HG02885 (cell line): Measurements from ENCODE around the gene MIOX.
A peak's percentile ranks its signal among the peaks of the same experiment; 100 is the strongest.

Experiments used
- ATAC-seq: cut with Tn5 transposase; IDR thresholded peaks from one replicate; pipeline ENCODE4 v1.9.1; 2021; ENCODE audit warnings: mild to moderate bottlenecking; ENCODE audit not compliant: unreplicated experiment, poor library complexity

Gene MIOX

GRCh38 chr22:50471962-50472361 is 14.7 kb upstream of the MIOX start:
- no peak for ATAC-seq

DNA sequence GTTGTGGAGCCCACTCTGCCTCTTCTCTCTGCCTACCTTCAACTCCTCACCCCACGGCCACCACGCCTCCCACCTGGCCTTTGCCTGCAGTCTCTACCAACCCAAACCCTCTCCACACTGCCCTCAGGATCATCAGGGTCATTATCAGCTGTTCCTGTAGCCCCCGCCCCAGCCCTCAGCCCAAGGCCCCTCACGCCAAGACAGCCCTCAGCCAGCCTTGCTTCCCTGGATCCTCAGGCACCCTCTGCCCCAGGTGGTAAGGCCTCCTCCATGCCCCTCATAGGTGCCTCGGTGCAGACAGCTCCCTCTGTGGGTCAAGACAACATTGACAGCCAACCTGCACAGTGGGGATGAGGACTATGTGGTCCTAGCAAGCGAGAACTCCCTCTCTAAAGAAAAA is 13.6 kb upstream of the MIOX start:
- ATAC-seq: no peak

- peak; percentile 6 for ATAC-seq
Observed at GRCh38 chr22:50473855-50474671, 12.6 kb upstream of the MIOX start.

- ATAC-seq: peak; percentile 82
Observed at GRCh38 chr22:50474710-50475651, 11.7 kb upstream of the MIOX start, which contains the start of gene SBF1. Gene SBF1 (minus strand): TSS chr22:50475035. CDS start chr22:50474840, 195 bp downstream.

DNA sequence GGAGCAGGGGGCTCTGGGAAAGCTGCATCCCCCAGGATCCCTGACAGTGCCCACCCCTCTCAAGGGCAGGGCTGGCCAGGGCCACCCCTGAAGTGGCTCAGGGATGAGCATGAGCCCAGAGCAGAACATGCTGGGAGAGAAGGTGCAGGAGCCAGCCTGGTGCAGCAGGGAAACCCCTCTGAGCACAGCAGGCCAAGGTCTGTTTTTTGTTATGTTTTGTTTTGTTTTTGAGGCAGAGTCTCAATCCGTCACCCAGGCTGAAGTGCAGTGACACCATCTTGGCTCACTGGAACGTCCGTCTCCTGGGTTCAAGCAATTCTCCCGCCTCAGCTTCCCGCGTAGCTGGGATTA is 11.0 kb upstream of the MIOX start:
- no peak for ATAC-seq

GRCh38 chr22:50476868-50477267 is 9.8 kb upstream of the MIOX start:
- ATAC-seq: no peak

DNA sequence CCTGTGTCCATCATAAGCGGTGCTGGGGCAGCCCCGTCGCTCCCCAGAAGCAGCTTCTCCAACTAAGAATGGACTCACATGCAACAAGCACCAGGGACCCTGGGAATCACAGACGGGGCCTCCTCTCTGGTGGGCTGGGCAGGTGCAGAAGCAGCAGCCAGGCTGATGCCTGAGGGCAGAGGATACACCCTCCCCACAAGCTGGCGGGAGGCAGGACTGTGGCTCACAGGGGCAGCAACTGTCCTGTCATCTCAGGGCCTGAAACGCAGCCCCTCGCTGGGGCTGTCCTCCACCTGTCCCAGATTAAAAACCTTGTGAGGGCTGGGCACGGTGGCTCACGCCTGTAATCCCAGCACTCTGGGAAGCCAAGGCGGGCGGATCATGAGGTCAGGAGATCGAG is 8.7 kb upstream of the MIOX start:
- ATAC-seq: no peak

GRCh38 chr22:50479721-50480120 is 6.9 kb upstream of the MIOX start:
- ATAC-seq: no peak

GRCh38 chr22:50481045-50481439 is 5.6 kb upstream of the MIOX start:
- no peak for ATAC-seq

- no peak for ATAC-seq
Observed at GRCh38 chr22:50481440-50482106, 5.1 kb upstream of the MIOX start, which contains the start of gene ADM2. Gene ADM2 (plus strand): TSS chr22:50481543. CDS start chr22:50481848, 305 bp downstream.

DNA sequence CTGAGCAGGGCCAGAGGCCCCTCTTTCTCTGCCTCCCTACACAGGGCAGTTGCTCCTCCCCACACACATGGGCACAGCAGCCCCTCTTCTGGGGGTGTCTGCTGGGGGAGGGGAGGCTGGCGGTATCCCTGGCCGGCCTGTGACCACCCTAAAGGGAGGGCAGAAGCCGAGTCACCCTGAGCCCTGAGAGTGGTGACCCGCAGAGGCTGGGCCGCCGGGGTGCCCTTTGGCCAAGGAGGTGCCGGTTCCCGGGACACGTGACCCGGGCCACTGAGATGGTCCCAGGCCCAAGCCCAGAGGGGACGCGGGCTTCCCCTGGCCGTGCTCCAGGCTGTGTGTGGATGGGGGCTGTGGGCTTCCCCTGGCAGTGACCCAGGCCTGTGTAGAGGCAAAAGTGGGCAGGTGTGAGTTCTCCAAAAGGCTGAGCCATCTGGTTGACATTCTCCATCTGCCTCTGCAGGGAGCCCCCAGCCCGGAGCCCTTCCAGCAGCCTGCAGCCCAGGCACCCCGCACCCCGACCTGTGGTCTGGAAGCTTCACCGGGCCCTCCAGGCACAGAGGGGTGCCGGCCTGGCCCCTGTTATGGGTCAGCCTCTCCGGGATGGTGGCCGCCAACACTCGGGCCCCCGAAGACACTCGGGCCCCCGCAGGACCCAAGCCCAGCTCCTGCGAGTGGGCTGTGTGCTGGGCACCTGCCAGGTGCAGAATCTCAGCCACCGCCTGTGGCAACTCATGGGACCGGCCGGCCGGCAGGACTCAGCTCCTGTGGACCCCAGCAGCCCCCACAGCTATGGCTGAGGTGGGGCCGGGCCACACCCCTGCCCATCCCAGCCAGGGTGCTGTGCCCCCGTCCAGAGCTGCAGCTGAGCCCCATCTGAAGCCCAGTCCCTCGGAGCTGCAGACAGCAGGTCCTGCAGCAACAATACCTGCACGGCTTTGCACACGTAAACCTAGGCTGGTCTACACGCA is 4.3 kb upstream of the MIOX start:
- no peak for ATAC-seq

DNA sequence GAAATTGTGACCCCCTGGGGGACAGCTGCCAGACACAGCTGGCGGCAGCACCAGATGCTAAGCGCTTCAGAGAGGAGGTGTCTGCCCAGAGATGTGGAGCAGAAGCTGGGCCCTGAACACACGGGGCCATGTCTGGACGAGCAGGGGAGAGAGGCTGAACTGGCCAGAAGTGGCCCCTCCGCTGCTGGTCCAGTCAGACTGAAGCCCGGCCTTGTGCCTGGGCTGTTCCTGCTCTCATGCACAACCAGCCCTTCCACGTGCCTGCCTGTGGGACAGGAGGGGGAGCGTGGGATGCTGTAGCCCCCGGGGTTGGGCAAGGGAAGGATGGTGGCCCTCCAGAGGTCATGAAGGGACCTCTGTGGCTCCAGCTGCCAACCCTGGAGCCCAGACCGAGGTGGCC is 3.6 kb upstream of the MIOX start:
- no peak for ATAC-seq

DNA sequence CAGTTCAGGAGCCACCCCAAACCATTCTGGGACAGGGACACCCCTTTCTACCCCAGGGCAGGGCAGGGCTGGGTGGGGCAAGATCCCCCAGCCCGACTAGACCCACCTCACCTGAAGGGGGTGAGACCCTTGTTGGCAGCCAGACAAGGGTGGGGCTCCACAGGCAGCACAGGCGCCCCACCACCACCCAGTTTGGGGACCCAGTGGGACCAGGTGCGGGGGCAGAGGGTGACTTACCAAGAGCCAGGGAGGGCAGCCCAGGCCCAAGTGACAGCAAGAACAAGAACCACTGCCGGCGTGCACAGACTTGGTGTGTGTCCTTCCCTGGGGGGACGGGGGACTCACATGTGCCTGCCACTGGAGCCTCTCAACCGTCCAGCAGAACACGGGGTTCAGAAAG is 3.1 kb upstream of the MIOX start:
- ATAC-seq: no peak

DNA sequence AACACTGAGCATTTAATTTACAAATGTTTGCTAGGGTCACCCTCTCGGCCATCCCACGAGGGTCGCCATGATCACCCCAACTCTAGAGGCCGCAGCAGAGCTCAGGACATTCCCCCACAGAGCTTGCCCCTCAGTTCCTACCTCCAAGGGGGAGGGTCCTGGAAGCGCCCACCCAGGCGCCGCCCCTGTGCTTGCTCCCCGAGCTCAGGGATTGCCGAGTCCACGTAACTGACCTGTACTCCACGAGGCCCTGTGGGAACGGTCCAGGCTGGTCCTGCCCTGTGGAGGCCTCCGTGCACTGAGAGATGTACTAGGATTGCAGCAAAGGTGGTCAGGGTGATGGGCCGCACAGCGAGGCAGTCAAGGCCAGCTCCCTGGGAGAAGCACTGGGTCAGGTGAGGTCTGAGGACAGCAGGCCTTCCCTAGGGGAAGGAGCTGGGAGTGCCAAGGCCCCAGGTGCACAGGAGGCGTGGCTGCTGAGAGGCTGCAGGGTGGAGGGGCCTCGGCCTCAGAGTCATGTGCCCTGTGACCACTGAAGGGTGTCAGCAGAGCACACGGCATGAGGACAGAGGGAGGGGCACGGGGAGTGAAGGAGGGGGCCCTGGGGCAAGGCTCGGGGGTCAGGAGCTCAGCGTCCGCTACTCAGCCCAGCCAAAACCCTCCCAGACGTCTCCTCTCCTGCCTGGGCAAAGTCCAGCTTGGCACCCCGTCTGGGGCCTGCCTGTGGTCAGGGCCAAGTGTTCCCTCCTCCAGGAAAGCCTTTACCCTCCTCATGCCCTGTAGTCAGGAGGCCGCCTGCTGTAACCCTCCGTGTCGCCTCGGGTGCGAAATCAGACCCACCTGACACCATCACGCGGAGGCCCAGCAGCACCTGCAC is 2.4 kb upstream of the MIOX start:
- ATAC-seq: no peak

DNA sequence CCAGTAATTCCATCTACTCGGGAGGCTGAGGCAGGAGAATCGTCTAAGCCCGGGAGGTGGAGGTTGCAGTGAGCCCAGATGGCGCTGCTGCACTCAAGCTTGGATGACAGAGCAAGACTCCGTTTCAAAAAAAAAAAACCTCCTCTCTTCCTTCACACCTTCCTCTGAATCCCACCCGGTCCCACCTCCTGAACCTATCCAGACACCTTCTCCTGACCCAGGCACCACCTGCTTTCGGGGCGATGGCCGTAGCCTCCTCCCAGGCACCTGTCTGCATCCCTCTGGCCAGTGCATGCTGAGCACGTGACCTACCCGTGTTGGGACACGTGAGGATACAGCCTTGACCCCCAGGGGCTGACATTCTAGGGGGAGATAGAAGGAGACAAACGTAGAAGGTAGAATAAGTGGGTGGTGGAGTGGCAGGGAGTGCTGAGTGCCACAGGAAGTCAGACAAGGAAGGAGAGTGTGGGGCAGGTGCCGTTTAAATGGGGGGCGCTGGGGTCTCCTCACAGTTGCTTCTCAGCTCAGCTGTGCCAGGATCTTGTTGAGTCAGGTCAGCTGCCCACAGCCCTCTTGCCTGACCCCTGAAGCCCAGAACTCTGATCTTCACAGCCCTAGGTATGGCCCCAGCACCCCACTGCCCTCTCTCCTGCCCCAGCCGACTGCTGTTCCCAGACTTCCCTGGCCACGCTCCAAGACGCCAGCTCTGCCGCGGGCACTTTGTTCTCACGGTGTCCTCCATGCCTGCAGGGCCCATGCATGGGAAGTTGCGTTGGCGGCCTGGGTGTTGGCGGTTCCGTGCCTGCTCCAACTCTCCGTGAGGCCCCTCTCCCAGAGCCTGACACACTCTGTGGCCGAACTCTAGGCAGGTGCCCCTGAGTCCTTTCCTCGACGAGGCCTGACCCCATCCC is 1.2 kb upstream of the MIOX start:
- no peak for ATAC-seq

GRCh38 chr22:50487290-50488005 is 789 bp downstream of the MIOX start:
- no peak for ATAC-seq
